8988T (cell line): ENCODE data around the gene TREM1.
"Not testable (repeated sequence)": the region's sequence is repeated elsewhere in the genome, so short reads cannot be mapped to it uniquely, and the experiment has no call there.

Experiments used
- DNase-seq: peaks from one replicate; pipeline ENCODE4 v3.0.0; 2011

TREM1 gene

DNA sequence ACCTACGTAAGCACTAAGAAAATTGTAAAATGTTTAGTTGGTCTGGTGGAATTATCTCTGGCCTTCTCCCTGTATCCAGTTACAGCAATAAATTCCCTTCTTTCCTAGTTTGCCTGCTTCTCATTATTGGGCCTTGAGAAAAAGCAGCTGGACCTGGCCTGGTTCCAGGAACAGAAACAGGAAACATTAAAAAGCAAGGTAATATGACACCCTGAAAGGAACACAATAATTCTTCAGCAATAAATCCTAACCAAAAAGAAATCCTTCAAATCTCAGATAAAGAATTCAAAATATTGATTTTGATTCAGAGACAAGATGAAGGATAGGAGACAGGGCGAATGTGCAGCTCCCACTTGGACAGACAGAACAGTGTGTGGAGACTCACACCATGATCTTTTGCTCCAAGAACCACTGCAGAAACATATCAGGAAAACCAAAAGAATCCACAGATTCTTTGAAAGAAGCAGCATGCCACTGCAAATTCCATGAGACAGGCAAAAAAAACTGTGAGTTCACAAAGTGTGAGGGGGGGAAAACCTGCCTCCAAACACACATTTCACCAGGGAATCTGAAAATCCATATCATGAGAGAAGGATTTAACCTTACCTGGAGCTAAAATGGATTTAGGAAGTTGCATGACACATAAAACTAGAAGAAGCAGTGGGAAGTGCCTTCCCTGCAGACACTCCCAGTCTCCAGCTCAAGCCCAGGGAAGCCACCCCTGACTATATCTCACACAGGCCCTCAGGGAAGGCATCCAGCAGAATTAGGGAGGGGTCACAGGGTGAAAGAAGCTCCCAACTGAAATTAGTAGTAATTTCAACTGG lies 28.9 kb downstream of the TREM1 start:
- DNase-seq, result no peak

DNA sequence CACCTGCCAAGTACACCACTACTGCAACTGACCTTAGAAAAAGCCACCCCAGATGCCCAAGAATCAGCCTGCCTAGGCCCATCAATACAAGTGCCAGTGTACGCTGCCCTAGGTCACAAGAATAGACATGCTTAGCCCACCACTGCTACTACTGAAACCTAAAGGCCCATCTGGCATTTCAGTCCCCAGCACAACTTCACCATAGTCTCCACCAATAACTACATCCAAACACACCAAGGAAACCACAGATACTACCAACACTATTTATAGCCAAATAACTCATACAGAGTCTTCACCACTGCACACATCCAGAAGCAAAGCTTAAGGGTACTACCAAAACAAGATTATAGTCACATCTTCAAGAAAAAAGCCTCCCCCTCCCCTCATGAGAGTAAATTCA lies 30.1 kb downstream of the TREM1 start:
- DNase-seq, result no peak

GRCh38 chr6:41255638-41256246 lies 30.7 kb downstream of the TREM1 start:
- no peak for DNase-seq

DNA sequence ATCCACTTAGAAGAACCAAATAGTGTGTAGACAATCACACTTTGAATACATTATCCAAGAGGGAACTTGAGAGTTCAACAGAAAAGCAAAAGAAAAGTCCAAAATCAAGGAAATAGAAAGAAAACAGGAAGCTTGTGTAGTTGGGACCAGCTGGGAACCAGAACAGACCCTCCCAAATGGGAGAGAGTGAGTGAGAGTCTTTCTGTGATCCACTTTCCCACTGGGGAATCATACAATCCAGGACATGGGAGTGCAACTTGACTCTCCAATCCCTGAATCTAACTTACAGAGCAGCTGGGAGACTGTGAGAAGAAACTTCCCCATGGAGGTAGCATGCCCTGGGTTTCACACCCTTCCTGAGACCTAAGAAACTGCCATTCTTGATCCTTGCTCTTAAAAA lies 31.4 kb downstream of the TREM1 start:
- DNase-seq, result no peak

DNA sequence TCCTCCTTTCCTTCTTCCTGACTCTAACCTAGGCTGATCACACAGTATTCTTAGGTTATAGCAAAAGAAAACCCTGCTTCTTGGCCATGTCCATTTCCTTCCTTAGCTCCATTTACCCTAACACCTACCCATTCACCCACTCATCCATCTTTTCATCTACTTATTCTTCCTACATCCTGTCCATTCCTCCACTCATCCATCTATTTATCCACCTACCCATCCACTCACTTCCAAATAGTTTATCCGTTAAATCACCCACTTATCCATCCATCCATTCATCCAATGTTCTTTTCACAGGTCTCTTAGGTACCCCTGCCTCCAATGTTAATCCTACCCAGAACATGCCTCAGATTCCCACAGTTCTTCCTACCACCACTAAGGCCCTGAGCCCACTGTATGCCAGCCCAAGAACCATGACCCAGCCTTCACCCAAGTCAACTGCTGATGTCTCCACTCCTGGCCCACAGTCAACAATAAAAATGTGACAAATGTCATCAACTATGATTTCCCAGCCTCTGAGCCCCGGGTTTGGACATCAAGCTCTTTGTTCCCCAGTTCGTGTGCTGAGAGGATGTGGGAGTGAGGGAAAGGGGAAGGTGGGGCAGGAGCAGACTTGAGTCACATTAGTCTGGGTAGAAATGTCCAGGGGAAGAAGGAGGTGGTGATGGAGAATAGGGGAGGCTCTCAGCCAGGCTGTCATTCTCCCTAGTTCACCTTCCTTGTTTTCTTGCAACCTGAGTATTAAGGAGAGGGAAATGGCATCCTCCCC lies 33.9 kb downstream of the TREM1 start:
- DNase-seq, result no peak

DNA sequence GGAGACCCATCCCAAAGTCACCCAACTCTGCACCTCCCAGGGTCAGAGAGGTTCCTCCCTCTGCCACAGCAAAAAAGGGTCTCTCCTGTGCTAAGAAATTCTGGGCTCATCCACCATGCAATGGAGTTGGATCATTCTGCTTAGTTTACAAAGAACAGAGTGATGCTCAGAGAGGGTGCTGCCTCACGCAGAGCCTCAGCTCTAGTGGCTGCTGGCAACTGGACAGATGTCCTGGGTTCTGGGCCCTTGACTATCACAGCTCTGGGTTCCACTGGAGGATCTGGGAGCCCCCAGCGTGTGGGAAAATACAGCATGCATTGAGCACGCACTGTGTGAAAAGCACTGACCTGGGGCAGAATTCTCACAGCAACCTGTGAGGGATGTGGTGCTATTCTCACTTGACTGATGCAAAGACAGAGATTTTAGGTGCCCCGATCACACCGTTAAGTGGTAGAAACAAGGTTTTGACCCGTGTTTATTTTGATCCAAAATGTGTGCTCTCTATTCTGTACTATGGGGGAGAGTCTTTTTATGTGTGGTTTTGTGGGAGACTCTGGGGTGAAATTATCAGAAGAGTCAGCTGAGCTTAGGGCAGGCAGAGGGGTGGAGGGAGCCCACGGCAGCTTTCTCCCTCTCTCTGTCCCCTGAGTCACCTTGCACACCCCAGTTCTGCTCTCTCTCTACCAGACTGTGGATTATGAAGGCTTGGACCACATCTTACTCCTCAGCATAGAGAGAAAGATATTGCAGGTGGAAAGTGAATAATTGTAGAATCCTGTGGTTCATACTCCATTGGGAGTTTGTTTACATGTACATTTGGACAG lies 38.4 kb downstream of the TREM1 start:
- DNase-seq, result no peak

DNA sequence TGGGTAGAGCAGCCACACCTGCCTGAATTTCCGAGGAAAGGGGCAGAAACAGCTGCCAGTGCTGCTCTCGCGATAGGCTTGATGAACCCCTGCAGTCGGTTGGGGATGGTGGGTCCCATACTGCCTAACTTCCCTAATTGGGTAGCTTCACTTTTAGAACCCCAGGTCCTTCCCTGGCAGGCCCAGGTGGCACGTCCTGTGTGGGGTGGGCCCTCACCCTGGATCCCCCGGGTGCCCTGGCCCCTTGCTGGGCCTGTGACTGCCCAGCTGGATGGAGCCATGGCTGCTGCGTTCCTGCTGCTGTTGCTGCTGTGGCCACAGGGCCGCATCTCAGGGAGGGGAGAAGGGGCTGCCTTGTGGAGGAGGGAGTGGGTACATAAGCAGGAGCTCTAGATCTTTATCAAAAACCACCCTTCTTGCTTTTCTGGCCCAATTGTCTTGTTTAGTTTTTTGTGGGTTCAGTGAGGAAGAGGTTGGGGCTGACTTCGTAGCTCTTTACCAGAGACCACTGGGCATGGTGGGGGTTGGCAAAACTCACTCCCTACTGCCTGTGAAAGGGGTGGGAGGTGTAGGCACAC lies 39.1 kb downstream of the TREM1 start:
- DNase-seq, result no peak

- DNase-seq, result not testable (repeated sequence)
Observed at GRCh38 chr6:41246529-41246928, 40.0 kb downstream of the TREM1 start.

GRCh38 chr6:41239467-41240159 lies 46.9 kb downstream of the TREM1 start:
- no peak for DNase-seq

GRCh38 chr6:41237128-41237527 lies 49.4 kb downstream of the TREM1 start:
- DNase-seq, result no peak

GRCh38 chr6:41236276-41236675 lies 50.2 kb downstream of the TREM1 start:
- no peak for DNase-seq

- no peak for DNase-seq
Observed at GRCh38 chr6:41232667-41233066, 53.8 kb downstream of the TREM1 start.

GRCh38 chr6:41231246-41231645 lies 55.2 kb downstream of the TREM1 start:
- DNase-seq, result no peak

- DNase-seq, result no peak
Observed at GRCh38 chr6:41229721-41230120, 56.8 kb downstream of the TREM1 start.

DNA sequence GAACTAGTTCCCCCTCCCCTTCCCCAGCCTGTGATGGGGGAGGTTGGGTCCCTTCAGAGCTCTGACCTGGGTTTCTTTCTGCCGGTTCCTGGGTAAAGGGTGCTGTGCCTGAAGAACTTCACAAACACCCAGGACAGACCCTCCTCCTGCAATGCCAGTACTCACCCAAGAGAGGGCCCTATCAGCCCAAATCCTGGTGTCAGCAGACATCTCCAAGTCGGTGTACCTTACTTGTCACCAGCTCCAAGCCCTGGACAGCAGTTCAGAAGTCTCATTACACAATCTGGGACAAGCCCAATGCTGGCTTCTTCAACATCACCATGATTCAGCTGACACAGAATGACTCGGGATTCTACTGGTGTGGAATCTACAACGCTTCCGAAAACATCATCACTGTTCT lies 57.9 kb downstream of the TREM1 start:
- no peak for DNase-seq

DNA sequence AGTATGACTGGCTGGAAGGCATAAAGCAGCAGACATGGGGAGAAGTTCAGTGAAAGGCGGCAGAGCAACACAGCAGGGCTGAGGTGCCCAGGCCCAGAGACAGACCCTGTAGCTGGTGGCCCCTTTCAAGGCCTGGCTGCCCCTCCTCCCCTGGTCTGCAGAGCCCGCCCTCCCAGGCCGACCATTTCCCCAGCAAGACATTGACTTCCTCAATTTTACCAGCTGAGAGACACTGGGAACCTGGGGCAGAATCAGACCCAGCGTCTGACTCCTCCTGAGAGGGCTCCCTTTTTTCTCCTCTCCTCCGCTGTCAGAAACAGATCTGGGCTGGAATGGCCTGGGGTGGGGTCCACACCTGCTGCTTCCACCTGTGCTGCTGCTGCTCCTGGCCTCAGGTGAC lies 58.4 kb downstream of the TREM1 start, which contains the start of gene TREML4:
TREML4 (plus strand) TSS at position 254 of the 400 bp plus-strand sequence; CDS start at position 333, 79 bp downstream.
- DNase-seq, result no peak

DNA sequence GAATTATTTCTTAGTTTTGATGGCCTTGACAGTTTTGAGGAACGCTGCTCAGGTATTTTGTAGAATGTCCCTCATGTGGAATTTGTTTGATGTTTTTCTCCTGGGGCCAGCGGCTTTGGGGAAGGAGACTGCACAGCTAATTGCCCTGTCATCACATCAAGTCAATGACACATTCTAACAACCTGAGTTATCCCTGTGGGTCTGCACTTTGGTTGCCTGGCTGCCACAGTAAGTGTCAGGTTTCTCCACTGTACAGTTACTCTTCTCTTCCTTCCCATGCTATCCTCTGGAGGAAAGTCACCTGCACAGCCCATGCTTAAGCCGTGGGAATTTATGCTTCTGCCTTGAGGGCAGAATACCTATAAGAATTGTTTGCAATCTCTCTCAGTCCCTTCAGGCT lies 59.7 kb downstream of the TREM1 start:
- DNase-seq, result no peak

DNA sequence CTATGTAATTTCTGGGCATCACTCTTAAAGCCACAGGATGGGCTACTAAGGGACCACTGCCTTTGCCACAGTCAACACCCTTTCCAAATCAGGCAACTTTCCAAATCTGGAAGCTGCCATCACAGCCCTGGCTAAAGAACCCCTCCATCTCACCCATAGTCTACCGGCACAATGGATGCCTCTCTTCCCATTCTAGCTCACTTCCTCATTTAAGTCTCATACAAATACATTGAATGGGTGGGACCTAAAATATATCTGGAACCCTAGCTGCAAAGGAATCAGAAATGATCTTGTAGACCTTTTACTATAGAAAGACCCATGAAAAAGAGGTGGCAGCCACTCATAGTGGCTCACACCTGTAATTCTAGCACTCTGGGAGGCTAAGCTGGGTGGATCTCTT lies 61.7 kb downstream of the TREM1 start:
- no peak for DNase-seq
